HG03097 (cell line): ENCODE data around the gene OSBP2.

ENCODE experiments used
- ATAC-seq: cut with Tn5 transposase; IDR thresholded peaks from one replicate; pipeline ENCODE4 v1.9.1; 2021; ENCODE audit not compliant: unreplicated experiment, low FRiP score

Gene OSBP2

GRCh38 chr22:30923168-30923900, 228.7 kb downstream of the OSBP2 start:
- no peak for ATAC-seq

DNA sequence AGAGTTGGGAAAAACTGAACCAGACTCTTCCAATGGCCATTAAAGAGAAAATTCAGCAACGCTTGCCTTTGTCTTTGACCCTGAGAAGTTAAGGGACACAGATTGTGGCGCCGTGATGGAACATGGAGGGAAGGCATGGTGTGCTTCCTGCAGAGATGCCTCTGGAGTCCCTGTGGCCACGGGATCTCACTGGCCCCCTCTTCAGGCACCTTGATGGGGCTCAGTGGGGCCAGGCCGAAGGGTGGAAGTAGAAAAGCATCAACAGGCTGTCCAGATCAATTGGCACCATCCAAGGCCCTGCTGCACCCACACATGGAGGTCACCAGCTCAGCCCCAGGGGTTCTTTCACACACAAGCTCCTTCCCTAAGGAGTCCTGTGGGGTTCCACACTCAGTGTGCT, 231.0 kb downstream of the OSBP2 start:
- ATAC-seq: no peak

- ATAC-seq: no peak
These were observed 232.0 kb downstream of the OSBP2 start for GRCh38 chr22:30926706-30927105.

- no peak for ATAC-seq
These were observed 233.1 kb downstream of the OSBP2 start for GRCh38 chr22:30927806-30928205.

- no peak for ATAC-seq
These were observed 233.7 kb downstream of the OSBP2 start for GRCh38 chr22:30928401-30928800.

DNA sequence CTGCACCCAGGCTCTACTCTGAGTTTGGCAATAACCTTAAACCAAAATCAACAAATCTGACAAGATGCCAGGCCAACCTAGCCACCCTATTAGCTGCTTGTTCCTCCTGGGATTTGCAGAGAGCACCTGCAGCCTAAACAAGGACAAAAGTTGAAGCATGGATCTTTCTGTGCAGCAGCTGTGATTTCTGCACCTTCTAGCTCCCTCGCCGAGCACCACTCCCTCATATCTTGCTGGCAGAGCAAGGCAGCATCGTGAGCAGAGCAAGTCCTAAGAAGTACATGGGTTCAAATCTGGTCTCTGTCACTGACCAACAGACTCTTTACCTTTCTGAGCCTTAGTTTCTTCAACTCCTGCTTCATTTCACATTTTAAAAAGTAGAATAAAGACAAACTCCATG, 235.6 kb downstream of the OSBP2 start:
- no peak for ATAC-seq

- no peak for ATAC-seq
These were observed 237.0 kb downstream of the OSBP2 start for GRCh38 chr22:30931541-30932300.

GRCh38 chr22:30932661-30933060, 238.0 kb downstream of the OSBP2 start:
- ATAC-seq: no peak

GRCh38 chr22:30933457-30933856, 238.8 kb downstream of the OSBP2 start:
- no peak for ATAC-seq

DNA sequence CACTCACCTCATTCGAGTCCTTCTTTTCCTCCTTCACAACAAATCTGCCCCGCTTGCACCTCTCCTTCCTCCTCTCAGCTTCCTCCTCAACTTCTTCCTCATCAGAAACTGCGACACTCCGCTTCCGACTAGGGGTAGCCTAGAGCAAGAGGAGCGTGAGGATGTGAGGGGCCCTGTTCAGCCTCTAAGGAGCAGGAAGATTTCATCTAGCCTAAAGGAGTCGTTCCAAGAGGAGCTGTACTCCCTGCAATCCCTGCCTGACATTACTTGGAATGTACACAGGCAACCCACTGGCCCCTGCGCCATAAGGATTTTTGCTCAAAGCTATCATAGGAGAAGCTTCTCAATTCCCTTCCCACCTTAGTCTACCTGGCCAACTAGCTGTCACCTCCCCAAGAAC, 239.4 kb downstream of the OSBP2 start:
- ATAC-seq: no peak

DNA sequence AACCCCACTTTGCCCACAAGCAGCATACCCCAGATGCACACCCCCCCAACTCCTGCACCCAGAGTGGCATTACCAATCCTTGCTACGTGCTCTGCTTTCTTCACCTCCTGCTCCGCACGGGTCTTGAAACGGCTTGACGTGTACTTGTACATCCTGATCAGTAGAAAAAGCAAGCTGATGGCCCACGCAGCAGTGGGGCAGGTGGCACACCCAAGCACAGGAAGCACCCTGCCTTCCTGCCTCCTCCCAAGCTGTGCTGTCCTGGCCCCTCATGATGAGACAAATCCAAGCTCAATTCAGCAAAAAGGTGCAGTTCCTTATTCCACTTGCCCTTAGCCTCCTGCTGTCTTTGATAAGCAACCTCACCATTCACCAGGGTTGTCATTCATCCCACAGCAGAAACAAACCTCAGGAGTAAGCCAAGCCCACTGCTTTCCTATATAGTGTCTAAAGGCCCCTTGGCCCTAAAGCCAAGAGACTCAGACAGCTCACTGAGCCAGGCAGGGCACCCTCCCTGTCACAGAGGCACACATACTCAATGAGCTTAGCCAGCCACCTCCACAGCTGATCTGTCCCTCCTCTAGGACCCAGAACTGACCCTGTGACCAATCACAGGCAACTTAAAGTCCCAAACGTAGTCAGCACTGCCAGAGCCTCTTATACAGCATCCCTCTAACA, 246.2 kb downstream of the OSBP2 start:
- no peak for ATAC-seq

DNA sequence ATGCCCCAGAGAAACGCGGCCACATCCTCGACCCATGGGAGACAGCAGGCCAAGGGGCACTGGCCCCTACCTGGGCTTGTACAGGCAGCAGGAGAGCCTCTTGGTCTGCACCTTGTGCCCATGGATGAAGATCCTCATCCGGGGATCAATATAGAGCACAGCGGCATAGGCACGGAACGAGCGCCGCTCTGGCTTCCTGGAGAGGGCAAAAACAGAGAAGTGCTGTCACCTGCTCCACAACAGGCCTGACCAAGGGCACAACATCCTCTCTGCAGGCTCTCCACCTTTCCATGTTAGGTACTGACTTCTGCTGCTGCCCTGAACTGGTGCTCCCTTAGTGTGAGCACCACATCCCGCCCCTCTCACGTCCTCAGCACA, 246.7 kb downstream of the OSBP2 start:
- ATAC-seq: no peak

- no peak for ATAC-seq
These were observed 248.7 kb downstream of the OSBP2 start for GRCh38 chr22:30943368-30943767.

DNA sequence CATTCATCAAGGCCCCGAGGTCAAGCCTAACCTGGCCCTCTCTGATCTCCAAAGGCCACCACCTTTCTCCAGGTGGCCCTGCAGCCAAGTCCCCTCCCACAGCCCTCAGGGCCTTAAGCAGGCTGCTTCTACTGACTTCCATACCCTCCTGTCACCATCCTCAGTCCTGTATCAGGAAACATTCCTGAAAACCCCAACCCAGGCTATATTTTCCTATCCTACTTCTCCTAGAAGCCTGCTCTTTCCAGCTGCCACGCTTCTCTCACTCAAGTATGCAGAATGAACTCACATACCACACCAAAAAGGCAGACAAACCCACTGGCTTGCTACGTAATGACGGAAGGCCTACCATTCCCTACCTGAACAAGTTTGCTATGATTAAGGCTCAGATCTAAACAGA, 250.3 kb downstream of the OSBP2 start:
- ATAC-seq: no peak

DNA sequence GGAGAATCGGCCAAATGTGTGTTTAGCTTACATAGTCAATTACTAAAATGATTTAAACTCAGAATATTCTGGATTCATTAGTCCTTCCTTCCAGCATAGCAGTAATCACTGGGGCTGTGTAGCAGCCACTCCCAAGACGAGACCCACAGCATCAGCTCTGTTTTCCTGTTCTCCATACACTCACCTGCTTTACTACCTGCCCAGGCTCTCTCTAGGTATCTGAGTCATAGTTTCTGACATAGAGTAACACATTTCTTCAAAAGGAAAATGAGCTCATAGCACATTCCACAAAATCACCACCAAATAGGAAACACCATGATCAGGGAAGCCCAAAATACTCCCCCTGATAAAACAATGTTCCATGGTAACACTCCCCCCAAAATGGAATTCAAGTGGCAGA, 251.0 kb downstream of the OSBP2 start:
- no peak for ATAC-seq

DNA sequence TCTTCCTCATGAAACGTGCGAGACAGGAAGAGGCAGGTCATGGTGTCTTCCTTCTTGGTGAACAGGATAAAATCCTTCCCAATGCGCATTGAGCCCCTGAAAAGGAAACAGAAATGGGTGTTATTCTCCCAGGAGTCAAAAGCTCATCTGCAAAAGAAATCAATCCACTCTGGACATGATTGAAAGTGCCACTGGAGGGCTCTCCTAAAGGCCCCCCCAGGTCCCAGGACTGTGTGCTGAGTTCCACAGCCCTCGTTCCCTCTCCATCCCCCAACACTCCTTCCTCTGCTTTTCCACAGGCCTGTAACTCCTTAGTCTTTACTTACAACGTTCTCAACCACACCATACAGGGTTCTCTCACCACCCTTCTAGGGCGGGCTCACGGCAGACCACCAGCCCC, 251.7 kb downstream of the OSBP2 start:
- ATAC-seq: no peak

GRCh38 chr22:30947173-30947815, 252.6 kb downstream of the OSBP2 start:
- ATAC-seq: no peak

- no peak for ATAC-seq
These were observed 253.3 kb downstream of the OSBP2 start for GRCh38 chr22:30947816-30948454.

- ATAC-seq: no peak
These were observed 254.3 kb downstream of the OSBP2 start for GRCh38 chr22:30948930-30949342.

GRCh38 chr22:30949934-30950660, 255.4 kb downstream of the OSBP2 start:
- ATAC-seq: no peak
